ENCODE measurements around the gene KASH5.

Gene KASH5

DNA sequence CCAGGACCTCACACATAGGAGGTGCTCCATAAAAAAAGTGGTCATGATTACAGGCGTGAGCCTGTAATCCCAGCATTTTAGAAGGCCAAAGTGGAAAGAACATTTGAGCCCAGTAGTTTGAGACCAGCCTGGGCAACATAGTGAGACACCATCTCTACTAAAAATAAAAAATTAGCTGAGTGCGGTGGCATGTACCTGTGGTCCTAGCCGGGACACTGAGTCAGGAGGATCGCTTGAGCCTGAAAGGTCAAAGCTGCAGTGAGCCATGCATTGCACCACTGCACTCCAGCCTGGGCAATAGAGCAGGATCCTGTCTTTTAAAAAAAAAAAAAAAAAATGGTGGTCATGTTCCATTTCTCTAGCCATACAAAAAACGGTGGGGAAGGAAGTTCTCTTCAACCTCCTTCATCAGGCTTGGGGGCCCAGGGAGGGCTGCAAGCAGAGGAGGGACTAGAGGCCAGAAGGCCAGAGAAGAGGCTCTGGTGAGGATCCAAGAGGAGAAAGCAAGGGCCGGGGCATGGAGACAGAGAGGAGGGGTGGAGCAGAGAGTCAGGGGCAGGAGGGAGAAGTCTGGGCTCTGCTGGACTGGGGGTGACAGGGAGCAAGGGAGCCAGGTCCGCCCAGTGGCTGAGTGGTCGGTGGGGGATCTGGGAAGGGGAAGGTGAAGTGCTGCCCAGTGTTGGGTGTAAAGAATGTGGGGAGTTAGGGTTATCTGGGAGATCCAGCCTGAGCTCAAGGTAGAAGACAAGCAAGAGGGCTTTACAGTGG, 8.9 kb downstream of the KASH5 start:
- no peak for DNase-seq

DNA sequence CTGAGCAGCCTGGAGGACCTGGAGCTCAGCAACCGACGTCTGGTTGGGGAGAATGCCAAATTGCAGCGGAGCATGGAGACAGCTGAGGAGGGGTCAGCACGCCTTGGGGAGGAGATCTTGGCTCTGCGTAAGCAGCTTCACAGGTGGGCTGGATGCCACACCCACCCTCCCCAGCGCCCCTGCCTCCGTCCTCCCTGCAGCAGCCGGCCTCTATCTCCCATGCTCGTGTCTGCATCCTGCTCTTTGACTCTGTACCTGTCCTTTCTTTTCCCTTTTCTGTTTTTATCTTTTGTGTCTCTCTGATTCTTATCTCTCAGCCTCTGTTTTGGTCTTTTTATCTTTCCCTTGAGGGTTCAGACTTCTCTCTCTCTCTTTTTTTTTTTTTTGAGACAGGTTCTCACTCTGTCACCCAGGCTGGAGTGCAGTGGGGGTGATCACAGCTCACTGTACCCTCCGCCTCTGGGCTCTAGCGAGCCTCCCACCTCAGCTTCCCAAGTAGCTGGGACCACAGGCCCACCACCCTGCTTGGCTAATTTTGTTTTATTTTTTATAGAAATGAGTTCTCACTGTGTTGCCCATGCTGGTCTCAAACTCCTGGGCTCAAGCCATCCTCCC, 10.1 kb downstream of the KASH5 start:
- no peak for DNase-seq

DNA sequence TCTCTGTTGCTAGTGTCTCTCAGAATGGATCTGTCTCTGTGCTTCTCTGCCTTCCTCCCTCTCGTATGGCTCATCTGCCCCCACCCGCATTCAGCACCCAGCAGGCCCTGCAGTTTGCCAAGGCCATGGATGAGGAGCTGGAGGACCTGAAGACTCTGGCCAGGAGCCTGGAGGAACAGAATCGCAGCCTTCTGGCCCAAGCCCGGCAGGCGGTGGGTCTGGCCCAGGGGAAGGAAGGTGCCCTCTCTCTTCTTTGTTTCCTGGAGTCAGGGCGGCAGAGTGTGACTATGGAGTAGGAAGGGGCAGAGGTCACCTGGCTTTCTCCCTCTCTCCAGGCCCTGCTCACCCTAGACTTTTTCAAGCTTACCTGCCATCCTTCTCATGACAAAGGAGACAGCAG, 10.9 kb downstream of the KASH5 start:
- DNase-seq = no peak

DNA sequence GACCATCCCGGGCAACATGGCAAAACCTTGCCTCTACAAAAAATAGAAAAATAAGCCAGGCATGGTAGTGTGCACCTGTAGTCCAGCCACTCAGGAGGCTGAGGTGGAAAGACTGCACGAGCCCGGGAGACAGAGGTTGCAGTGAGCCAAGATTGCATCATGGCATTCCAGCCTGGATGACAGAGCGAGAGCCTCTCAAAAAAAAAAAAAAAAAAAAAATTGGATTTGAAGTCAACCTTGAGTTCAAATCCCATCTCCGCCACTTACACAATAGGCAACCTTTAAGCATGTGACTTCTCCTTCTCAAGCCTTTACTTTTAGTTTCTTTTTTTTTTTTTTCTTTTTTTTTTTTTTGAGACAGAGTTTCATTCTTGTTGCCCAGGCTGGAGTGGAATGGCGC, 12.0 kb downstream of the KASH5 start:
- no peak for DNase-seq

DNA sequence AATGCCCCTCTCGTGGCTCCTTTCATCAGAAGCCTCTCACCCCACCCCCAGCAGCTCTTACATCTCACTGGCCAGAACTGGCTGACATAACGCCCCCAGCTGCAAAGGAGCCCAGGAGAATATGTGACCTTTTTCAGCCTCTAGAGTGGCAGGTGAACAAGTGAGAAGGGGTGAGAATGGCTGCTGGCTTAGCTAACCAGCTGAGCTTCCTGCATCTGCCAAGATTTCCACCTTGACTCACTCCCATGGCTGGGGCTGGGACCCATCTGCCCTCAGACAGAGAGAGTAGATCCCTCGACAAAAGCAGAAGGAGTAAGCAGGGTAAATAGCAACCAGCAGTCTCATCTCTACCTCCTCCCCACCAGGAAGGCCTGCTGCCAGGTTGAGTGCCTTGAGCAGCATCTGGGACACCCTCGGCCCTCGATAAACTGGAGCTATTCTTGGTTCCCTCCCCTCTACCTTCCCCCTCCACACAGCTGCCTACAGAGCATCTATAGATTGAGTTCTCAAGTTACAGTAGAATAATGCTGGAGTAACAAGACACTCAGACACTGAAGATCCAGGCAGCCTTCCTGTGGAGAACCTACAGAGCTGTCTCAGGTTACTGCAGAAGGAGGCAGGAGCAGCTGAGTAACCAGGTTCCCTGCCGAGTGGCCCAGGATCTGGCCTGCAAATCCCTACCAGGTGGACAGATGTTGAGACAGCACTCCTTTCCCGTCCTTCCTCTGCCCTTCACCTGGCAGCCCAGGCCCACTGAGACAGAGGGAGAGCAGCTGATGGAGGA, 15.5 kb downstream of the KASH5 start:
- DNase-seq = no peak

DNA sequence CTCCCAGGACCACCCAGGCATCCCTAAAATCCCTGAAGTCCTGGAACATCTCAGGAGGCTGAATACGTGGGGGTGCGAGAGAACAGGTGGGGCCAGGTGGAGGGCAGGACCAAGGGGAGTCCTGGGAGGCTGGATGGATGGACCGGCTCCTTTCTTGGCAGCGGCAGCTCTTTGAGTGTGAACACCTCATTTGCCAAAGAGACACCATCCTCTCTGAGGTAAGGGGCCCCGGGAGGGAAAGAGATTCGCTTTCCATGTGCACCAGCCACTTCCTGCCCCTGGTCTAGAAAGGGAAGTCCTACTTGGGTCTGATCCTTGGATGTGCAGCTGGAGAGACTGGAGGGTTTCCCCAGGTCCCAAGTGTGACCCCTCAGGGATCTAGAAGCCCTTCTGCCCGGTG, 19.0 kb downstream of the KASH5 start:
- no peak for DNase-seq

DNA sequence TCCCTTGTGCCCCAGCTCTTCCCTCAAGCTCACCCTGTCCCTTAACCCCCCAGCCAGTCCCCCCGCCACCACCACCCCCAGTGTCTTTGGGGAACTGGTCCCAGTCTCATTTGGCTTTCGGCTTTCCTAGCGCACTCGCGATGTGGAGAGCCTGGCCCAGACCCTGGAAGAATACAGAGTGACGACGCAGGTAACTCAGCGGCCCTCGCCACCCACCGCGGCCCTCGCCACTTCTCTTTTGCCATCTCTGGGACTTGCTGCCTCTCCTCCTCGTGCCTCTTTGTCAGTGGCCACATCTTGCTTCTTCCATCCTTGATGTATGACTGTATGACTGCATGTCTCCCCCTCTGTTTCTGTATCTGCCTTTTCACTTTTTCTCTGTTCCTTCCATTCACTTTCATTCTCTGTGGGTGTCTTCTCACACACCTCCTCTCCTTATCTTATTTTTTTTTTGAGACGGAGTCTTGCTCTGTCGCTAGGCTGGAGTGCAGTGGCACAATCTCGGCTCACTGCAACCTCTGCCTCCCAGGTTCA, 19.5 kb downstream of the KASH5 start:
- DNase-seq = no peak

DNA sequence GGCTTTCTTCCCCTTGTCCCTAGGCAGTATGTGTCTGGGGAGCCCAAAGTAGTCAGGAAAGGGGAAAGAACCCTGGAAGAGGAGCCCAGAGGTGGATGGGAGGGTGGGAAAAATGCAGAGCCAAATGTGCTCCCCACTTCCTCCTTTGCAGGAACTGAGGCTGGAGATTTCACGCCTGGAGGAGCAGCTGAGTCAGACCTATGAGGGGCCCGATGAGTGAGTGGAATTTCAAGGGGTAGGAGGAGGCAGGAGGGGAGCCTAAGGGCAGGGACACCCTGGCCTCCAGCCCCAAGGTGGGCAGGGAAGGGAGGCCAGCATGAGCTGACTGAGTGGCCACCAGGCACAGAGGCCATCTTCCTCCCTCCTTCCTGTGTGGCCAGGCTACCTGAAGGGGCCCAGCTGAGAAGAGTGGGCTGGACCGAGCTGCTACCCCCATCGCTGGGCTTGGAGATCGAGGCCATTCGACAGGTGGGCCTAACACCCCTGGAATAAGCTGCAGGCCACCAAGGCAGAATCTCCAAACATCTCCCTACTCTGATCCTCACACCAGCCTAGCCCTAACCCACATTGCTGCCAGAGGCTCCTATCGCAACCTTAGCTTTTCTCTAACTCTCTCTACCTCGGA, 20.9 kb downstream of the KASH5 start:
- no peak for DNase-seq

DNA sequence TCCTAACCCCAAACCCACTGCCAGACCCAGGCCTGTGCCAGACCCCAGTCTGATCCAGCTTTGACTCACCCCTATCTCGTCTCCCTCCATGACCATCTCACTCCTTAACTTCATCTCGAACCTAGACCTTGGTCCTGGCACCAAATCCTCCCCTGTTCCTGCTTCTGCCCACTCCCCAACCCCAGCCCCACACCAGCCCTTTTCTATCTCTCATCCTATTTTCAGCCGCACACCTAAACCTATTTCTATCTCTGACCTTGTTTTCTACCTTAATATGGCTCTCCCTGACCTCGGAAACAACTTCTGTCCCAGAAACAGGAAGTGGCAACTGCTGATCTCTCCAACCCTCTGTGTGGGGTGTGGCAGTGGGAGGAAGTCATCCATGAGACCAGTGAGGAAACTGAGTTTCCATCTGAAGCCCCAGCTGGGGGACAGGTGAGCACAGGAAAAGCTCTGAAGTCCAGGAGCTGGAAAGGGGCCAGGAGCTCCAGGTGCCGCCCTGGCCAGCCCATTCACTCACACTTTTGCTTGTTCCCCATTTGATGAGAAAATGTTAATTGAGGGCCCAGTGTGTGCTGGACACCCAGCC, 21.5 kb downstream of the KASH5 start:
- DNase-seq = no peak

DNA sequence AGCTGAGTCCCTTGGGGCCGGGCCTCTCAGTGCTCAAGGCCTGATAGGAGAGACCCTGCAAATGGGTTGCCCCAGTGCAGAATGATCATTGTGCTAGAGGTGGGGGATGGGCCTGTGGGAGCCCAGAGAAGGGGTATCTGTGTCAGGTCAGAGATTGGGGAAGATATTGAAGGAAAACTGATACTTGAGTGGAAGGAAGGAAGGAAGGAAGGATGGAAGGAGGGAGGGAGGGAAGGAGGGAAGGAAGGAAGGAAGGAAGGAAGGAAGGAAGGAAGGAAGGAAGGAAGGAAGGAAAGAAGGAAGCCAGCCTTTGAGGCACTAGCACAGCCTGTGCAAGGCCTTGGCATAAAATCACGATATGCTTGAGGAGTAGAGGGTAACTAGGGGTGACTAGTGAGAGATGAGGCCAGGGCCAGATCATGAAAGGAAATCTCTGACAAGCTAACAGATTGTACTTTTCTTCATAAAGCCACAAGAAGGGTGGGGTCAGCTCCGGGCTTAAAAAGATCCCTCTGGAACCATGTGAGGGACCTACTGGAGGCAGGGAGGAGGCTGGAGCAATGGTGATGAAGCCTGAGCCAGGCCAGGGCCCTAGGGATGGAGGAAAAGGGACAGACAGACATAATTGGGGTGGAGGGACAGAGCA, 23.8 kb downstream of the KASH5 start:
- DNase-seq = no peak

DNA sequence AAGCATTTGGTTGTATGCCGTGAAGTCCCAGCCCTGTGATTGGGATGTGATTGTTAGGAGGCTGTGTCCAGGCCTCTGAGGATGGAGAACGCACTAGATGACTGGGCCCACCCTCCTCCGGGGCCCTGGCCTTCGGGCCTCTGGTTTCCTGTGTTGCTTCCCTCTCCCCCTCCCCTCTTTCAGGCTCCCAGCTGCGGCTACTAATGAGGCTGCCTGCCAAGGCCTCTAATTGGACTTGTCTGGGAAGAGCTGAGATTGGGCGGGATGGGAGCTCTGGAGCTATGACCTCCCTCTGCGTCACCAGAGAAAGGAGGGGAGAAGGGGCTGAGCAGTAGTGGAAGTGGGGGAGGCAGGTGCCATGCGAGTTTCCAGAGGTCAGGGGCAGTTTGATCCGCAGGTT, 25.3 kb downstream of the KASH5 start:
- no peak for DNase-seq

DNA sequence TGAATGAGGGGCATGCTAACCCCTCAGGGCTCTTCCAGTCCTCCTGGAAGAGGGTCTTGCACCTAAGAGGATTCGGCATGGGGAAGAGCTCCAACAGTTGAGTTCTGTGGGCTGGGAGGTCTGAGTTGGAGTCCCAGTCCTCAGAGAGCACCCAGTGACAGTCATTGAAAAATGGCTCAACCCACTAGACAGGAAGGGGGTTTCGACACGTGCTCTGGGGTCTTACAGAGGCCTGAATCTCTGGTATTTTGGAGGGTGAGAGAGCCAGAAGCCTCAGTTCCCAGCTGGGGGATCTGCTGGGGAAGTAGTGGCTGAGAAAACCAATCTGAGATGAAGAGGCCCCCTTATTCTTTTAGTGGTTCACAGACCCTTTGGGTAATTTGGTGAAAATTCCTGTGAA, 26.2 kb downstream of the KASH5 start:
- no peak for DNase-seq

DNA sequence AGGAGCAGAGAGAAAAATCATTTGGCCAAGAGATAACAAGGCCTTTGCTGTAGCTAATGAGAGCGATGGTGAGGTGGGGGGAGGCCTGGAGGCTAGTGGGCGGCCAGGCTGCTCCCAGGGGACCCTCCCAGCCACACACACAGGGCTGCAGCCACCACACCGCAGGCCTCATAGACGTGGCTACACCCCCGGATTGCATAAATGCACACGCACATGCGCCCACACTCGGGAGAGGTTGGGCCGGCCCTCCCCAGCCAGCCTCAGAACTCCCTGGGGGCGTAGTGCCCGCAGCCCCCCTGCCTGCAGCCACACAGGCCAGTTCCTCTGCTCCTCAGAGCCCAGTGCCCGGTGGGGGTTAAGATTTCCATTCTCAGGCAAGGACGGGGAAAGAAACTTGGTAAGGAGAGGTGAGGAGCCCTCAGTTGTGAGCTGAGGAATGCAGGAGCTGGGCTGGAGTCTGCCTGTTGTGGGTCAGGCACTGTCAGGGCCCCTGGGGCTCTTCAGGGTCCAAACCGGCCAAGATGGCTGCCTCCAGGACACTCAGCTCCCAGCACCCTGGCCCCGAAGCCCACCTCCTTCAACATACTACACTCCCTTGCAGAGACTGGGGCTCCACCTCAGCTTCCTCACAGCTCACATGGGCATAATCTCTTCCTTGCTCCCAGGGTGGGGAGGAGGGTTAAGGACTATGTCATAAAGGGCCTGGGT, 27.2 kb downstream of the KASH5 start:
- DNase-seq = no peak

DNA sequence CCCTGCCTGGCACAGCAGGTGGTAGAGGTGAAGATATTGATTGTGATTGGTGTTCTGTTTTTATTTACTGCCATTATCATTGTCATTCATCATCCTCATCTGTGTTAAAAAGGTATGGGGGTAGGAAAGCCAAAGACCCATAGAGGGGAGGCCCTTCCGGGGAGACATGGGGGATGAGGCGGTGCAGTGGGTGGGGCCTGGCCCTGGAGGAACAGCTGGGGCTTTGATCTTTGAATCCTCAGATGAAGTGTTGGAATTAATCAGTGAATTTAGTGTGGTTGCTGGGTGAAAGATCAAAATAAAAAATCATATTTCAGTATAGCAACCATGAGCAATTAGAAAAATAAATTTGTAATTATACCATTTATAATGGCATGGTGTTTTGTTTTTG, 27.8 kb downstream of the KASH5 start:
- DNase-seq = no peak

DNA sequence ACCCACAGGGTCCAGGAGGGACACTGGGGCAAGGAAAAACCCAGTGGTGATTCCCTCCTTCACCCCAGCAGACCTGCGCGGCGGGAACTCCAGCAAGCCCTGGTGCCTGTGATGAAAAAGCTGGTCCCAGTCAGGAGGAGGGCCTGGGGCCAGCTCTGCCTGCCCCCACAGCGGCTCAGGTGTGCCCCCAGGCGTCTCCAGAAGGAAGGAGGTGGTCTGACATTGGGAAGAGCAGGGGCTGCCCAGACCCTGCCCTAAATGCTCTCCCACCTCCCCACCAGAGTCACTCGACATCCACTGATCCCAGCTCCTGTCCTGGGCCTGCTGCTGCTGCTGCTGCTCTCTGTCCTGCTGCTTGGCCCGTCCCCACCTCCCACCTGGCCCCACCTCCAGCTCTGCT, 29.0 kb downstream of the KASH5 start:
- no peak for DNase-seq

DNA sequence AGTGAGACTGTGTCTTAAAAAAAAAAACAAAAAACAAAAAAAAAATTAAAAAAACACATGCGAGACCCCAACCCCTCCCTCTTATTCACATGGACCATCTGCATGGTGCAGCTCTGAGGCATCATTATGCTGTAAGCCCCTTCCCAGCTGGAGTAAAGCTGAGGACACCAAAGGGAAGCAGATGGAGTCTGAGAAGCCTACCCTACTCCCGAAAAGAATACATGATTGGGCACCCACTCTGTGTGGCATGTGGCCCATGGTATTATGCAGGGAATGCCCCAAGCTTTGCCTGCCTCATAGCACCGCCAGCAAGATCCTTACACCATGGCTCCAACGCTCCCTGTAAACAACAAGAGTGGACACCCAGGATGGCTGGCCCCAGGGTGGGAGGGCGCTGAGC, 30.5 kb downstream of the KASH5 start:
- DNase-seq = no peak

DNA sequence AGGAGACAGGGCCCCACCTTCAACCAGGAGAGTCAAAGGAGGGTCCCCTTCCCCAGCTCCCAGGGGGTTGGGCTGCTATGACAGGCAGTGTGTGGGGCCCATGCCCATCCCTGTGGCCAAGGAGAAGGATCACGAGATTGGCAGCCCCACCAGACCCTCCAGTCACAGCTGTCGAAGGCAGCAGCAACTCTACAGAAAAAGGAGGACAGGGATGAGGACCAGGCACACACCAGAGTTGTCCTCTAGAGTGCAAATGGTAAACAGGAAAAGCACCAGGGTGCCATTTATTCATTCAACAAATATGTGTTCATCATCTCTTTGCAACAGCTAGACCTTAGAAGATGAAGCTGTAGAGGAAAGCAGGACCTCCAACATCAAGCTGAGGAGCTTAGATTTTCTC, 31.1 kb downstream of the KASH5 start:
- DNase-seq = no peak

DNA sequence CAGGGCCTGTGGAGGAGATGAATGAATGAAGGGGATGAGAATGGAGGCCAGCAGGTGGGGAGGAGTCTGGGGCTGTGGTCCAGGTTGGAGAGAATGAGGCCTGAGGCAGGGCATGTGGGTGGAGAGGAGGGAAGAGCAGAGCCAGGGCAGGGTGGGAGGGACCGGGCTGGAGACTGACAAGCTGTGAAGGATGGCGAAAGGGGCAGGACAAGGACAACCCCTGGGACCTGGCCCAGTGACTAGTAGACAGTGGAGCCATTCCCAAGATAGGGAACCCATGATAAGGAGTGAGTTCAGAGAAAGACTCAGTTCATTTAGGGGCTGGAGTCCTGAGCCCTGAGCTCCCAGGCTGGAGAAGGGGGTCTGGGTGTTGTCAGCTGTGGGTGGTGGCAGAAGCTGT, 32.2 kb downstream of the KASH5 start:
- DNase-seq = no peak

DNA sequence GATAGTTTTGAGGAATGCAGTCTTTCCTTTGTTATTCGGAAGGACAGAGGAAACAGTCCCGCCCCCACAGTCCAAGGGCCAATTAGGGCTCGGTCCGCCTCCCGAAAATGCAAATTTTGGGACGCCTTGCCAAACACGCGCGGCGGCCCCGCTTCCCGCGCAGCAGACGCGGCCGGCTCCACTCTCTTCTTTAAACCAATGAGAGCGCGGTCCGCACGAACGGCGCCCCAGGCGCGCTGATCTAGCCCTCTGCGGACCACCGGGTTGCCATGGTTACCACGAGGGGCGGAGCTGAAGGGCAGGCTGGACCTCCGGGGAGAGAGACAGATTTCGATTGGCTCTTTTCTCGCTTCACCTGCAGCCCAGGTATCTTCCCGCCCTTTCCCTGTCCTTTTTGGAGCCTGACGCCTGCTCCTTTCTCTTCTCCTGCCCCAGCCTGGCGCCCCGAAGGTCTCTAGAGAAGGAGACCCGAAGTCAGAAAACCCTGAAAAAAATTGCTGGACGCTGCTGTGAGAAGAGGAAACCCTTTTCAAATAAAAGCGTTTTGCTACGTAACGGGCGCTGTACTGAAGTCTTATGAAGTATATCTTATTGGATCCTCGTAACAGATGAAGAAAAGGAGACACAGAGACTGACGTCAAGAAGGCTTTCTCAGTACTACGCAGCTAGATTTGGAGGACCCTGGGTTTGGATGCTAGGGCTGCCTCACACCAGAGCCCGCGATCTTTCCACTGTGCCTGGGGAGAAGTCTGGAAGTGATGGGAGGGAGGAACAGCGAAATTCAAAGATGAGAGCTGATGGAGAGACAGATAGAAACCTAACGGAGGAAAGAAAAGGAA, 33.2 kb downstream of the KASH5 start:
- DNase-seq = peak; percentile 18

DNA sequence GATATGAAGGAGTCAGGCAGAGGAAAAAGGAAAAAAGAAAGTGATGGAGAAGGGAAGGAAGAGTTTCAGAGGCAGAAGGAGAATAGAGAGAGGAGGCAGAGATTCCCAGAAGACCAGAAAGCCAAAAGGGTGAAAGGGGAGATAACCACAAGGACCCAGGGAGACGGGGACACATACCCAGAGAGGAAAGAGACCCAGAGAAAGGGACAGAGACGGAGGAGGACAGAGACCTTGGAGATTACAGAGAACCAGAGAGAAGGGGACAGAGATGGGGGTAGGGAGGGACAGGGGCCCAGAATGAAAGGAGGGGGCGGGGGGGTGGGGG, 33.8 kb downstream of the KASH5 start:
- DNase-seq = no peak
